ENCODE data around the gene PCYOX1L. TPM values are rescaled to one million over a fixed set of nuclear protein-coding genes. Genes with fewer than 3 reads are reported as not detected.

Gene PCYOX1L, protein sequence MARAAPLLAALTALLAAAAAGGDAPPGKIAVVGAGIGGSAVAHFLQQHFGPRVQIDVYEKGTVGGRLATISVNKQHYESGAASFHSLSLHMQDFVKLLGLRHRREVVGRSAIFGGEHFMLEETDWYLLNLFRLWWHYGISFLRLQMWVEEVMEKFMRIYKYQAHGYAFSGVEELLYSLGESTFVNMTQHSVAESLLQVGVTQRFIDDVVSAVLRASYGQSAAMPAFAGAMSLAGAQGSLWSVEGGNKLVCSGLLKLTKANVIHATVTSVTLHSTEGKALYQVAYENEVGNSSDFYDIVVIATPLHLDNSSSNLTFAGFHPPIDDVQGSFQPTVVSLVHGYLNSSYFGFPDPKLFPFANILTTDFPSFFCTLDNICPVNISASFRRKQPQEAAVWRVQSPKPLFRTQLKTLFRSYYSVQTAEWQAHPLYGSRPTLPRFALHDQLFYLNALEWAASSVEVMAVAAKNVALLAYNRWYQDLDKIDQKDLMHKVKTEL
- total RNA-seq (2014; rRNA removed; shearing (Covaris generic)) (10.6 and 14.7 TPM in 2 replicates), polyA plus RNA-seq (2016; fragmentation: Nextera tagmentation; extraction: Ambion mirVana) (5.9 and 6.7 TPM in 2 replicates)
- long read RNA-seq, transcript PCYOX1L-201 (6 exons, 2,546 nt) = major isoform, 10 of 14 reads
- long read RNA-seq, partial matches to known transcripts = 2 of 14 reads
- long read RNA-seq, other reads (novel, unspliced or antisense) = 2 of 14 reads

DNA sequence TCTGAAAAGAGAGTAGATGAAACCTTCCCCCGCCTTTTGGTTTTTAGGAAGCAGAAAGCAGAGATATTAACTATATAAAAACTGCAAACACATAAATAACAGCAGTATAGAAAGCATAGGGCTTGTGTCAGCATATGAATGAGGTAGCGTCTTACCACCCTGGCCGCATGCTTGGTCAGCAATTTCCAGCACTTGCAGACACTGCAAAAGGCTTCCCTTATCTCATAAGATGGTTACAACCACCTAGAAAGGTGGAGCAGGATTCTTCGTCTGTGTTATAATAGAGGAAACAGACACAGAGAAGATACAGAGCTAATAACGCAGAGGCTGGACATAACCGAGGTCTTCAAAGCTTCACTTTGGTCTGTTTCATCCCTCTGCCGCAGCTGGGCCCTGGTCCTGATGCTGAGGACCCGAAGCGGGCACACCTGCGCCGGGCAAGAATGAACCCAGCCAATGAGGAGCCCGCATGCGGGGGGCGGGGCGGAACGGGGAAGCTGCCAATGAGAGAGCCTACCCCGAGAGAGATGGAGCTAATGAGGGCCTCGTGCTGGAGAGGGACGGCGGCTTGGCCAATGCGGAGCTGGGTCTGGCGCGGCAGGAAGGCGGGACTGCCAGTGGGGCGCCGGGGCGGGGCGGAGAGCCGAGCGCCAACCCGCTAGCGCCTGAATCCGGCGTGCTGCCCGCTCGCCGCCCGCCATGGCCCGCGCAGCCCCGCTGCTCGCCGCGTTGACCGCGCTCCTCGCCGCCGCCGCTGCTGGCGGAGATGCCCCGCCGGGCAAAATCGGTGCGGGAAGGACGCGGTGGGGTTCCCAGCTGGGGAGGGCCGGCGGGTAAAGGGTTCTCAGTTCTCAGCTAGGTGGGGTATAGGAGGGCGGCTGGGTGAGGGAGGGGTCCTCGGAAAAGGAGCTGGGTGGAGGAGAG is at the start of gene PCYOX1L:
Gene PCYOX1L, plus strand, starts transcription at position 677 of the 924 bp plus-strand sequence. Its CDS starts 23 bp downstream, at position 700.
- peaks cover 26% of the 10 kb centered on the region for H3K79me2 ChIP-seq (replicated peaks; ENCODE audit: insufficient read depth)
- H3K27ac ChIP-seq (ENCODE audit: low read depth) = no peak within 1 kb of the TSS
- peaks cover 15% of the 10 kb centered on the region for H3K36me3 ChIP-seq (ENCODE audit: insufficient read depth)
- no peaks in the 10 kb centered on the region for H3K27me3 ChIP-seq (ENCODE audit: insufficient read depth)
- no peaks in the 10 kb centered on the region for H3F3A ChIP-seq (replicated peaks; ENCODE audit: low read depth)
- TF ChIP-seq ETS1 (IDR thresholded peaks at IDR 0.05) (no peak), POLR2AphosphoS5 (IDR thresholded peaks at IDR 0.05; ENCODE audit: low read depth) (peak; percentile 85)
- TF ChIP-seq, protein P1, sequence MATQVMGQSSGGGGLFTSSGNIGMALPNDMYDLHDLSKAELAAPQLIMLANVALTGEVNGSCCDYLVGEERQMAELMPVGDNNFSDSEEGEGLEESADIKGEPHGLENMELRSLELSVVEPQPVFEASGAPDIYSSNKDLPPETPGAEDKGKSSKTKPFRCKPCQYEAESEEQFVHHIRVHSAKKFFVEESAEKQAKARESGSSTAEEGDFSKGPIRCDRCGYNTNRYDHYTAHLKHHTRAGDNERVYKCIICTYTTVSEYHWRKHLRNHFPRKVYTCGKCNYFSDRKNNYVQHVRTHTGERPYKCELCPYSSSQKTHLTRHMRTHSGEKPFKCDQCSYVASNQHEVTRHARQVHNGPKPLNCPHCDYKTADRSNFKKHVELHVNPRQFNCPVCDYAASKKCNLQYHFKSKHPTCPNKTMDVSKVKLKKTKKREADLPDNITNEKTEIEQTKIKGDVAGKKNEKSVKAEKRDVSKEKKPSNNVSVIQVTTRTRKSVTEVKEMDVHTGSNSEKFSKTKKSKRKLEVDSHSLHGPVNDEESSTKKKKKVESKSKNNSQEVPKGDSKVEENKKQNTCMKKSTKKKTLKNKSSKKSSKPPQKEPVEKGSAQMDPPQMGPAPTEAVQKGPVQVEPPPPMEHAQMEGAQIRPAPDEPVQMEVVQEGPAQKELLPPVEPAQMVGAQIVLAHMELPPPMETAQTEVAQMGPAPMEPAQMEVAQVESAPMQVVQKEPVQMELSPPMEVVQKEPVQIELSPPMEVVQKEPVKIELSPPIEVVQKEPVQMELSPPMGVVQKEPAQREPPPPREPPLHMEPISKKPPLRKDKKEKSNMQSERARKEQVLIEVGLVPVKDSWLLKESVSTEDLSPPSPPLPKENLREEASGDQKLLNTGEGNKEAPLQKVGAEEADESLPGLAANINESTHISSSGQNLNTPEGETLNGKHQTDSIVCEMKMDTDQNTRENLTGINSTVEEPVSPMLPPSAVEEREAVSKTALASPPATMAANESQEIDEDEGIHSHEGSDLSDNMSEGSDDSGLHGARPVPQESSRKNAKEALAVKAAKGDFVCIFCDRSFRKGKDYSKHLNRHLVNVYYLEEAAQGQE (IDR thresholded peaks at IDR 0.05; ENCODE audit: unreplicated experiment) = no peak
- peak within 1 kb of the TSS; percentile 97 for H2AFZ ChIP-seq
- H3K9me2 ChIP-seq (ENCODE audit: insufficient read depth) = no peaks in the 10 kb centered on the region
- H4K20me1 ChIP-seq (replicated peaks; ENCODE audit: insufficient read depth) = peaks cover 10% of the 10 kb centered on the region; the same call in 1 of the 2 replicates
- H3K27ac Mint-ChIP-seq = no peak within 1 kb of the TSS
- H3K27me3 Mint-ChIP-seq (ENCODE audit: insufficient read depth, low read depth, poor library complexity) = peaks cover 4% of the 10 kb centered on the region
- DNase-seq (ENCODE audit: low spot score) (peak; percentile 98), ATAC-seq (peak; percentile 98)
- H3K4me2 ChIP-seq = peak within 1 kb of the TSS; percentile 92
- H3K4me1 Mint-ChIP-seq = peaks cover 9% of the 10 kb centered on the region
- H3K4me3 ChIP-seq = peak within 1 kb of the TSS; percentile 90
- peaks cover 31% of the 10 kb centered on the region for H3K36me3 Mint-ChIP-seq (ENCODE audit: low read depth)
- H3K4me3 Mint-ChIP-seq = peak within 1 kb of the TSS; percentile 96
- H3K4me1 ChIP-seq (ENCODE audit: insufficient read depth) = peaks cover 12% of the 10 kb centered on the region
- H3K9me3 Mint-ChIP-seq = no peaks in the 10 kb centered on the region

DNA sequence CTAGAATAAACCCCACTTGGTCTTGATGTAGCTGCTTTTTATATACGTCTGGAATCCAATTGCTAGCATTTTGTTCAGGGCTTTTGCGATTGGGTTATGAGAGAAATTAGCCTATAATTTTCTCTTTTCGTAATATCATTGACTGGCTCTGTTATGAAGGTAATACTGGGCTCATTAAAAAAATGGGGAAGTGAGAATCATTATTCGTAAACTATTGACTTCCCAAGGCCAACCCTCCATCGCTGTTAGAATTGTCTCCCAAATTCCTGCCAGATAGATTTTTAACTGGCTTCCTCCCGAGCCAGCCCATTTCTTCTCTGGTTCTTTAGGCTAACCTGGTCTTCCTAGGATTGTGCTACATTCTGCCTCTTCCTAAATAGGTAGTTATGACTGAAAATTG is 48.5 kb upstream of the PCYOX1L start:
- H3K27me3 Mint-ChIP-seq (ENCODE audit: insufficient read depth, low read depth, poor library complexity) = peaks cover 4% of the 10 kb centered on the region
- Histone ChIP-seq H3K27me3 (ENCODE audit: insufficient read depth) (no peaks in the 10 kb centered on the region), H3K79me2 (replicated peaks; ENCODE audit: insufficient read depth) (no peaks in the 10 kb centered on the region), H3K9me2 (ENCODE audit: insufficient read depth) (no peaks in the 10 kb centered on the region), H3K4me2 (no peak overlapping the region), H3K4me3 (no peak overlapping the region), H3K36me3 (ENCODE audit: insufficient read depth) (no peaks in the 10 kb centered on the region), H4K20me1 (replicated peaks; ENCODE audit: insufficient read depth) (no peaks in the 10 kb centered on the region), H3K27ac (ENCODE audit: low read depth) (no peak overlapping the region), H3F3A (replicated peaks; ENCODE audit: low read depth) (no peaks in the 10 kb centered on the region), H2AFZ (no peak overlapping the region), H3K4me1 (ENCODE audit: insufficient read depth) (no peaks in the 10 kb centered on the region)
- H3K27ac Mint-ChIP-seq = no peak overlapping the region
- no peak for DNase-seq (ENCODE audit: low spot score)
- H3K9me3 Mint-ChIP-seq = no peaks in the 10 kb centered on the region
- no peak overlapping the region for H3K4me3 Mint-ChIP-seq
- H3K36me3 Mint-ChIP-seq (ENCODE audit: low read depth) = no peaks in the 10 kb centered on the region
- no peak for ATAC-seq
- peaks cover 16% of the 10 kb centered on the region for H3K4me1 Mint-ChIP-seq
- TF ChIP-seq JUNB (IDR thresholded peaks at IDR 0.05; ENCODE audit: unreplicated experiment) (no peak), STAT1 (IDR thresholded peaks at IDR 0.05; ENCODE audit: unreplicated experiment) (no peak), ZNF114 (CRISPR knock-in tag; IDR thresholded peaks at IDR 0.05) (no peak), POLR2AphosphoS5 (IDR thresholded peaks at IDR 0.05; ENCODE audit: low read depth) (no peak), EZH2phosphoT487 (IDR thresholded peaks at IDR 0.05; ENCODE audit: unreplicated experiment) (no peak), ETS1 (IDR thresholded peaks at IDR 0.05) (no peak), ZNF331 (CRISPR knock-in tag; IDR thresholded peaks at IDR 0.05; ENCODE audit: low read depth) (no peak), EZH2 (IDR thresholded peaks at IDR 0.05; ENCODE audit: low read depth, unreplicated experiment) (no peak), CREB1 (CRISPR knock-in tag; IDR thresholded peaks at IDR 0.05; ENCODE audit: low read depth) (no peak)
- TF ChIP-seq, protein P1 (IDR thresholded peaks at IDR 0.05; ENCODE audit: unreplicated experiment) = no peak

Measured in GM23338 (cell line).